Measurements from ENCODE around the gene NCKAP5.

The NCKAP5 gene

DNA sequence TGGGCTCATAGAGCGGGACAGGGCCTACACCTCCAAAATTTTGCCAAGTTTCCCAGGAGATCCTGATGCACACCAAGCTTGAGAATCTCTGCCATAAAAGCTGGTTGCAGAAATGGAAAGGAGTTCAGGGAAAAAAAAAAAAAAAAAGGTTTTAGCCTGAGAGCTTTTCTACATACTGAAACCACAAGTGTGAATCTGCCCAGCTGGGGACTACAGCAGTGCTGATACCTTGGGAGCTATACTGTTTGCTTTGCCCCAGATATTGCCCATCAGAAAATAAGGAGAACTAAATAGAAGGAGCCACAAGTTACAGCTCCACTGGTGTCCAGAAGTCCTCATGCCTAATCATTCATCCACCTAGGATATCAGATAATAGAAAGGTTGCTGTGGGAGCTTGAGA, 38.4 kb upstream of the NCKAP5 start:
- Histone ChIP-seq H3K4me1 (ENCODE audit: control insufficient read depth in 2 of 2, insufficient read depth in 1 of 2, low read depth in 1 of 2, low read length in 2 of 2) (peaks cover 13 to 23% of the 10 kb centered on the region in 2 donors), H3K27ac (replicated peaks; ENCODE audit: low read length) (no peak overlapping the region), H3K27me3 (ENCODE audit: control insufficient read depth in 3 of 3, insufficient read depth in 3 of 3, low read depth in 1 of 3, low read length in 3 of 3) (no peaks in the 10 kb centered on the region), H3K4ac (ENCODE audit: low read length) (no peak overlapping the region), H3K79me1 (ENCODE audit: low read depth, low read length) (no peaks in the 10 kb centered on the region), H3K23ac (ENCODE audit: low read depth, low read length, poor library complexity) (no peak overlapping the region), H3K14ac (ENCODE audit: low read length) (no peak overlapping the region), H2BK120ac (ENCODE audit: low read depth, low read length) (no peak overlapping the region), H2BK5ac (ENCODE audit: low read length) (no peak overlapping the region), H2AK5ac (ENCODE audit: low read depth, low read length) (no peak overlapping the region), H4K91ac (ENCODE audit: low read depth, low read length, poor library complexity) (no peak overlapping the region), H3K4me2 (ENCODE audit: insufficient read depth, low read length, poor library complexity, severe bottlenecking) (no peak overlapping the region), H3K36me3 (replicated peaks in 1 of 2; ENCODE audit: control insufficient read depth in 2 of 2, insufficient read depth in 2 of 2, low read length in 2 of 2) (peaks cover 0 to 26% of the 10 kb centered on the region in 2 donors), H2BK15ac (ENCODE audit: low read length) (no peak overlapping the region), H3K9ac (ENCODE audit: low read depth, low read length, poor library complexity) (no peak overlapping the region), H2BK12ac (ENCODE audit: low read length) (no peak overlapping the region), H2AFZ (ENCODE audit: low read length) (no peak overlapping the region), H4K8ac (ENCODE audit: low read depth, low read length) (no peak overlapping the region), H3K9me3 (replicated peaks in 1 of 2; ENCODE audit: control insufficient read depth in 2 of 2, insufficient read depth in 1 of 2, low read depth in 1 of 2, low read length in 2 of 2) (peaks cover 0 to 11% of the 10 kb centered on the region in 2 donors), H3K18ac (ENCODE audit: low read length) (no peak overlapping the region), H3K4me3 (ENCODE audit: low read length in 2 of 2) (no peak overlapping the region)
- no peak for DNase-seq (ENCODE audit: low spot score)
- no CpG with 5 or more reads among the region's 1 CpG for WGBS, 2 donors (ENCODE audit: extremely low coverage in 2 of 2, insufficient read length in 2 of 2, insufficient replicate concordance in 1 of 2)

DNA sequence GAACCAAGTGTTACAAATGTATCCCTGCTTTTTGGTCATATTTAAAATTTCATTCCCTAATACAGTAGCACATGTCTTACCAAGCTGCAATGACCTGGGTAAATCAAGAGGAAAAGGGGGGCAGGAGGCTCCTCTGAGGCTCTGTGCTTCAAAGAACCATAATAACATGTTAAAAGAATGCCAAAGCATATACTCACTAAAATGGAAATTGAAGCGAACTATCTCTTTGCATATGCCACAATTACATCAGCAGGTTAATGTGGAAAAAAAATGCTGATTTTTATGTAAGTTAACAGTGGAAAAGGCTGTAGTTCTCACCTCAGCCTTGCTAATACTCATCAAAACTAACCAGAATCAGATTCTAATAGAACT, 37.5 kb upstream of the NCKAP5 start:
- Histone ChIP-seq H3K27ac (replicated peaks; ENCODE audit: low read length) (no peak overlapping the region), H2BK5ac (ENCODE audit: low read length) (no peak overlapping the region), H3K9me3 (replicated peaks in 1 of 2; ENCODE audit: control insufficient read depth in 2 of 2, insufficient read depth in 1 of 2, low read depth in 1 of 2, low read length in 2 of 2) (peaks cover 0 to 11% of the 10 kb centered on the region in 2 donors), H2AK5ac (ENCODE audit: low read depth, low read length) (no peak overlapping the region), H2AFZ (ENCODE audit: low read length) (no peak overlapping the region), H3K4me1 (ENCODE audit: control insufficient read depth in 2 of 2, insufficient read depth in 1 of 2, low read depth in 1 of 2, low read length in 2 of 2) (peaks cover 15 to 21% of the 10 kb centered on the region in 2 donors), H2BK120ac (ENCODE audit: low read depth, low read length) (no peak overlapping the region), H4K8ac (ENCODE audit: low read depth, low read length) (no peak overlapping the region), H3K18ac (ENCODE audit: low read length) (no peak overlapping the region), H3K36me3 (replicated peaks in 1 of 2; ENCODE audit: control insufficient read depth in 2 of 2, insufficient read depth in 2 of 2, low read length in 2 of 2) (peaks cover 0 to 26% of the 10 kb centered on the region in 2 donors), H4K91ac (ENCODE audit: low read depth, low read length, poor library complexity) (no peak overlapping the region), H3K14ac (ENCODE audit: low read length) (no peak overlapping the region), H3K27me3 (ENCODE audit: control insufficient read depth in 3 of 3, insufficient read depth in 3 of 3, low read depth in 1 of 3, low read length in 3 of 3) (no peaks in the 10 kb centered on the region), H3K79me1 (ENCODE audit: low read depth, low read length) (no peaks in the 10 kb centered on the region), H2BK12ac (ENCODE audit: low read length) (no peak overlapping the region), H3K23ac (ENCODE audit: low read depth, low read length, poor library complexity) (no peak overlapping the region), H3K4ac (ENCODE audit: low read length) (no peak overlapping the region), H2BK15ac (ENCODE audit: low read length) (no peak overlapping the region), H3K4me2 (ENCODE audit: insufficient read depth, low read length, poor library complexity, severe bottlenecking) (no peak overlapping the region), H3K9ac (ENCODE audit: low read depth, low read length, poor library complexity) (no peak overlapping the region), H3K4me3 (ENCODE audit: low read length in 2 of 2) (no peak overlapping the region)
- WGBS, 2 donors (ENCODE audit: extremely low coverage in 2 of 2, insufficient read length in 2 of 2, insufficient replicate concordance in 1 of 2): no CpG with 5 or more reads among the region's 1 CpG
- no peak for DNase-seq (ENCODE audit: low spot score)

- Histone ChIP-seq H2BK120ac (ENCODE audit: low read depth, low read length) (no peak overlapping the region), H3K14ac (ENCODE audit: low read length) (no peak overlapping the region), H3K23ac (ENCODE audit: low read depth, low read length, poor library complexity) (no peak overlapping the region), H3K4me3 (ENCODE audit: low read length in 2 of 2) (no peak overlapping the region), H3K27me3 (ENCODE audit: control insufficient read depth in 3 of 3, insufficient read depth in 3 of 3, low read depth in 1 of 3, low read length in 3 of 3) (no peaks in the 10 kb centered on the region), H3K79me1 (ENCODE audit: low read depth, low read length) (no peaks in the 10 kb centered on the region), H3K18ac (ENCODE audit: low read length) (no peak overlapping the region), H3K9me3 (replicated peaks in 1 of 2; ENCODE audit: control insufficient read depth in 2 of 2, insufficient read depth in 1 of 2, low read depth in 1 of 2, low read length in 2 of 2) (peaks cover 0 to 11% of the 10 kb centered on the region in 2 donors), H2BK5ac (ENCODE audit: low read length) (no peak overlapping the region), H2AK5ac (ENCODE audit: low read depth, low read length) (no peak overlapping the region), H4K8ac (ENCODE audit: low read depth, low read length) (no peak overlapping the region), H3K4me2 (ENCODE audit: insufficient read depth, low read length, poor library complexity, severe bottlenecking) (no peak overlapping the region), H3K36me3 (replicated peaks in 1 of 2; ENCODE audit: control insufficient read depth in 2 of 2, insufficient read depth in 2 of 2, low read length in 2 of 2) (peaks cover 0 to 26% of the 10 kb centered on the region in 2 donors), H3K27ac (replicated peaks; ENCODE audit: low read length) (no peak overlapping the region), H3K4ac (ENCODE audit: low read length) (no peak overlapping the region), H3K9ac (ENCODE audit: low read depth, low read length, poor library complexity) (no peak overlapping the region), H2BK15ac (ENCODE audit: low read length) (no peak overlapping the region), H3K4me1 (ENCODE audit: control insufficient read depth in 2 of 2, insufficient read depth in 1 of 2, low read depth in 1 of 2, low read length in 2 of 2) (peaks cover 19 to 22% of the 10 kb centered on the region in 2 donors), H2AFZ (ENCODE audit: low read length) (no peak overlapping the region), H4K91ac (ENCODE audit: low read depth, low read length, poor library complexity) (no peak overlapping the region), H2BK12ac (ENCODE audit: low read length) (no peak overlapping the region)
- DNase-seq (ENCODE audit: low spot score): no peak
- no CpG with 5 or more reads among the region's 7 CpGs for WGBS, 2 donors (ENCODE audit: extremely low coverage in 2 of 2, insufficient read length in 2 of 2, insufficient replicate concordance in 1 of 2)
Measured at GRCh38 chr2:133605011-133605765, 36.9 kb upstream of the NCKAP5 start.

- WGBS, 2 donors (ENCODE audit: extremely low coverage in 2 of 2, insufficient read length in 2 of 2, insufficient replicate concordance in 1 of 2): no CpG with 5 or more reads among the region's 10 CpGs
- H3K4ac ChIP-seq (ENCODE audit: low read length): no peak overlapping the region
- peaks cover 0 to 4% of the 10 kb centered on the region in 2 donors for H3K9me3 ChIP-seq (replicated peaks in 1 of 2; ENCODE audit: control insufficient read depth in 2 of 2, insufficient read depth in 1 of 2, low read depth in 1 of 2, low read length in 2 of 2)
Measured at GRCh38 chr2:133603109-133603508, 34.8 kb upstream of the NCKAP5 start.

More at GRCh38 chr2:133603109-133603508, 34.8 kb upstream of the NCKAP5 start:
- H3K4me2 ChIP-seq (ENCODE audit: insufficient read depth, low read length, poor library complexity, severe bottlenecking): no peak overlapping the region
- H3K79me1 ChIP-seq (ENCODE audit: low read depth, low read length): no peaks in the 10 kb centered on the region
- H3K14ac ChIP-seq (ENCODE audit: low read length): no peak overlapping the region
- H3K9ac ChIP-seq (ENCODE audit: low read depth, low read length, poor library complexity): no peak overlapping the region
- H2BK120ac ChIP-seq (ENCODE audit: low read depth, low read length): no peak overlapping the region
- H3K36me3 ChIP-seq (replicated peaks in 1 of 2; ENCODE audit: control insufficient read depth in 2 of 2, insufficient read depth in 2 of 2, low read length in 2 of 2): peaks cover 0 to 30% of the 10 kb centered on the region in 2 donors
- H3K4me1 ChIP-seq (ENCODE audit: control insufficient read depth in 2 of 2, insufficient read depth in 1 of 2, low read depth in 1 of 2, low read length in 2 of 2): peaks cover 34 to 38% of the 10 kb centered on the region in 2 donors
- no peak overlapping the region for H4K91ac ChIP-seq (ENCODE audit: low read depth, low read length, poor library complexity)
- H3K27me3 ChIP-seq (ENCODE audit: control insufficient read depth in 3 of 3, insufficient read depth in 3 of 3, low read depth in 1 of 3, low read length in 3 of 3): no peaks in the 10 kb centered on the region
- H2BK5ac ChIP-seq (ENCODE audit: low read length): no peak overlapping the region
- no peak for DNase-seq (ENCODE audit: low spot score)
- H2AFZ ChIP-seq (ENCODE audit: low read length): no peak overlapping the region
- no peak overlapping the region for H2BK12ac ChIP-seq (ENCODE audit: low read length)
- H3K27ac ChIP-seq (replicated peaks; ENCODE audit: low read length): no peak overlapping the region
- no peak overlapping the region for H3K18ac ChIP-seq (ENCODE audit: low read length)
- H3K4me3 ChIP-seq (ENCODE audit: low read length in 2 of 2): no peak overlapping the region
- no peak overlapping the region for H2BK15ac ChIP-seq (ENCODE audit: low read length)
- no peak overlapping the region for H4K8ac ChIP-seq (ENCODE audit: low read depth, low read length)
- no peak overlapping the region for H2AK5ac ChIP-seq (ENCODE audit: low read depth, low read length)
- H3K23ac ChIP-seq (ENCODE audit: low read depth, low read length, poor library complexity): no peak overlapping the region
